ENCODE data around the gene FOXP1. TPM values are rescaled to one million over a fixed set of nuclear protein-coding genes. Genes with fewer than 3 reads are reported as not detected.

The FOXP1 gene
- total RNA-seq, 1 experiment from 2014 or later, result 2.9 TPM

- Histone ChIP-seq H3K4me1 (ENCODE audit: control insufficient read depth, insufficient read depth, low read length) (no peaks in the 10 kb centered on the region), H3K27me3 (ENCODE audit: control insufficient read depth, insufficient read depth, low read length) (no peaks in the 10 kb centered on the region), H3K4me3 (ENCODE audit: low read depth in 2 of 2, low read length in 2 of 2) (no peak overlapping the region), H3K36me3 (ENCODE audit: control insufficient read depth, insufficient read depth, low read length) (no peaks in the 10 kb centered on the region), H3K27ac (ENCODE audit: low read length) (no peak overlapping the region), H3K9me3 (ENCODE audit: control insufficient read depth, insufficient read depth, low read depth, low read length) (no peaks in the 10 kb centered on the region)
- DNase-seq (ENCODE audit: low read depth, low spot score), result no peak
- TF ChIP-seq CTCF (IDR thresholded peaks at IDR 0.05), result no peak
- TF ChIP-seq TCF7L2 (IDR thresholded peaks at IDR 0.05; ENCODE audit: low read depth, low read length), result no peak
- TF ChIP-seq POLR2AphosphoS5 (IDR thresholded peaks at IDR 0.05; ENCODE audit: low read depth, low read length), result no peak
- no peak for TF ChIP-seq SIN3A (IDR thresholded peaks at IDR 0.05; ENCODE audit: borderline replicate concordance, insufficient read depth, low read depth, low read length)
- no peak for TF ChIP-seq REST (IDR thresholded peaks at IDR 0.05; ENCODE audit: insufficient read depth in 1 of 2, low read depth in 2 of 2, low read length in 1 of 2)
- ChIA-PET POLR2A (no interaction called here), CTCF (no interaction called here)
- in situ Hi-C loops (cut with HindIII; ENCODE audit: low pct_unique_long_range_greater_than_20kb, low sequenced_read_pairs), result no loop called here
- ATAC-seq, result no peak
- intact Hi-C loops (cut with micrococcal nuclease; ENCODE audit: unreplicated experiment), result loop anchor here (5.0 kb wide), 1 partner anchor 579 kb away; no protein-coding TSS in a partner anchor
- no TSS peak for BruUV-seq (replicated peaks)
Observed at GRCh38 chr3:71008350-71008935, 575.1 kb downstream of the FOXP1 start.

GRCh38 chr3:71006810-71007785, 576.4 kb downstream of the FOXP1 start:
- H3K27ac ChIP-seq (ENCODE audit: low read length), result no peak overlapping the region
- H3K4me1 ChIP-seq (ENCODE audit: control insufficient read depth, insufficient read depth, low read length), result no peaks in the 10 kb centered on the region
- CTCF ChIA-PET, result no interaction called here
- no peak overlapping the region for H3K4me3 ChIP-seq (ENCODE audit: low read depth in 2 of 2, low read length in 2 of 2)
- POLR2A ChIA-PET, result no interaction called here
- TF ChIP-seq SIN3A (IDR thresholded peaks at IDR 0.05; ENCODE audit: borderline replicate concordance, insufficient read depth, low read depth, low read length) (no peak), CTCF (IDR thresholded peaks at IDR 0.05) (peak; percentile 58; the same call in 1 of the 2 replicates)
- H3K36me3 ChIP-seq (ENCODE audit: control insufficient read depth, insufficient read depth, low read length), result no peaks in the 10 kb centered on the region
- no peaks in the 10 kb centered on the region for H3K27me3 ChIP-seq (ENCODE audit: control insufficient read depth, insufficient read depth, low read length)
- no peak for DNase-seq (ENCODE audit: low read depth, low spot score)
- in situ Hi-C loops (cut with HindIII; ENCODE audit: low pct_unique_long_range_greater_than_20kb, low sequenced_read_pairs), result no loop called here
- no peaks in the 10 kb centered on the region for H3K9me3 ChIP-seq (ENCODE audit: control insufficient read depth, insufficient read depth, low read depth, low read length)
- intact Hi-C loops (cut with micrococcal nuclease; ENCODE audit: unreplicated experiment), result loop anchor here (5.0 kb wide), 1 partner anchor 580 kb away; no protein-coding TSS in a partner anchor
- BruUV-seq (replicated peaks), result no TSS peak
- no peak for ATAC-seq

Data from Panc1 (cell line).